Upper lobe of left lung (tissue), 6 donors: Measurements from ENCODE around the gene KRR1. TPM values are rescaled to one million over a fixed set of nuclear protein-coding genes. Genes with fewer than 3 reads are reported as not detected.

Experiments
- ATAC-seq, 2 donors: fragments of 200-7000 bp; cut with Tn5 transposase; one replicate each; pipeline ENCODE4 v1.9.1; 2022; ENCODE audit warnings: mild to moderate bottlenecking in 2 of 2, moderate library complexity in 2 of 2; ENCODE audit not compliant: low FRiP score in 2 of 2
- DNase-seq, 2 donors: peaks; one replicate each; pipeline ENCODE4 v3.0.0-alpha.2; 2019 to 2020
- H3K27ac ChIP-seq, 4 donors: fragments of 200-600 bp; sonication (generic); one replicate each; pipeline ENCODE4 v1.5.1; 2016 to 2019
- H3K27me3 ChIP-seq, 4 donors: fragments of 200-600 bp; sonication (generic); one replicate each; pipeline ENCODE4 v1.5.1; 2017 to 2019
- H3K36me3 ChIP-seq, 4 donors: fragments of 200-600 bp; sonication (generic); one replicate each; pipeline ENCODE4 v1.5.1; 2016 to 2019
- H3K4me1 ChIP-seq, 4 donors: fragments of 200-600 bp; sonication (generic); one replicate each; pipeline ENCODE4 v1.5.1; 2018 to 2019
- H3K4me3 ChIP-seq, 4 donors: fragments of 200-600 bp; sonication (generic); one replicate each; pipeline ENCODE4 v1.5.1; 2017 to 2019; ENCODE audit warnings: mild to moderate bottlenecking in 2 of 4, moderate library complexity in 1 of 4
- H3K9me3 ChIP-seq, 4 donors: fragments of 200-600 bp; sonication (generic); one replicate each; pipeline ENCODE4 v1.5.1; 2018 to 2019
- EP300 ChIP-seq, 4 donors: sonication (generic); formaldehyde crosslinking; IDR thresholded peaks; one replicate each; pipeline ENCODE4 v1.5.1; 2017; ENCODE audit warnings: antibody characterized with exemption in 4 of 4, control low read depth in 2 of 4
- POLR2A ChIP-seq, 4 donors: fragments of 450-650 bp; IDR thresholded peaks; one replicate each; pipeline ENCODE4 v1.5.1; 2016 to 2017; ENCODE audit warnings: antibody characterized with exemption in 4 of 4, mild to moderate bottlenecking in 2 of 4
- POLR2AphosphoS5 ChIP-seq, 2 donors: sonication (generic); formaldehyde crosslinking; IDR thresholded peaks; one replicate each; pipeline ENCODE4 v1.5.1; 2017; ENCODE audit warnings: antibody characterized with exemption in 2 of 2
- WGBS, 2 donors: methylation state at CpG; one replicate each; pipeline ENCODE4 v1.1.5; 2017 to 2018; 5-methylcytosine and 5-hydroxymethylcytosine counted together
- total RNA-seq, 6 donors: library from RNA; depleted of rRNA in 4 of 6; stranded (reverse); fragments of >200 nt in 4 of 6; gene quantifications; one replicate each; pipeline versions ENCODE4 v1.1.0 to v1.2.1, GENCODE V29; 2016 to 2021
- TF ChIP-seq, protein P1 (sequence below), 6 experiments: fragments of 450-650 bp in 4 of 6; fragments of 200-600 bp in 2 of 6; sonication (generic) in 2 of 6; IDR thresholded peaks; one replicate each; pipeline ENCODE4 v1.5.1; 2016 to 2019; ENCODE audit warnings: antibody characterized with exemption in 6 of 6
- donor health status: DM: no; HTN: no; CAD: no; lungs with moderate emphysema.
- donor health status: DM: no; HTN: yes; CAD: no; lungs with severe emphysema.

The KRR1 gene
- total RNA-seq, 6 donors from 2014 or later: 24.5 to 44.6 (median 35.7) TPM

DNA sequence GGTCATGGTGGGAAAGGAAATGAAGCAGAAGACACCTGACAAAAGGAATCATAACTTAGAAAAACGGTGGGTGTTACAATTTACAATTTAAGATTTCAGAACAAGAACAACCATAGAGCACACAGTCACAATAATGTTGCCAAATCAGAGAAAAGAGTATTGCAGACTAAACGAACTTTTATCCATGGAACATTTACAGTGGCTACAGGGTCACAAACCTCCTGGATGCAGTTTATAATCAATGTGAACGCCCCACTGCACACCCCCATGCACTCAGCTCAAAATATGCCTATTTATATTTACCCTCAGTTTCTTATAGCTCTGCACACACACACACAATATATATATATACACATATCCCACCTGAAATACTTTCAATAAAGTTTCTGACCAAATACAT is 8.0 kb downstream of the KRR1 start:
- 82 to 90% methylated on average over 3 of the region's 3 CpGs for WGBS, 2 donors
- TF ChIP-seq EP300 (IDR thresholded peaks at IDR 0.05) (no peak), POLR2AphosphoS5 (IDR thresholded peaks at IDR 0.05) (no peak), POLR2A (IDR thresholded peaks at IDR 0.05) (no peak)
- TF ChIP-seq, protein P1, sequence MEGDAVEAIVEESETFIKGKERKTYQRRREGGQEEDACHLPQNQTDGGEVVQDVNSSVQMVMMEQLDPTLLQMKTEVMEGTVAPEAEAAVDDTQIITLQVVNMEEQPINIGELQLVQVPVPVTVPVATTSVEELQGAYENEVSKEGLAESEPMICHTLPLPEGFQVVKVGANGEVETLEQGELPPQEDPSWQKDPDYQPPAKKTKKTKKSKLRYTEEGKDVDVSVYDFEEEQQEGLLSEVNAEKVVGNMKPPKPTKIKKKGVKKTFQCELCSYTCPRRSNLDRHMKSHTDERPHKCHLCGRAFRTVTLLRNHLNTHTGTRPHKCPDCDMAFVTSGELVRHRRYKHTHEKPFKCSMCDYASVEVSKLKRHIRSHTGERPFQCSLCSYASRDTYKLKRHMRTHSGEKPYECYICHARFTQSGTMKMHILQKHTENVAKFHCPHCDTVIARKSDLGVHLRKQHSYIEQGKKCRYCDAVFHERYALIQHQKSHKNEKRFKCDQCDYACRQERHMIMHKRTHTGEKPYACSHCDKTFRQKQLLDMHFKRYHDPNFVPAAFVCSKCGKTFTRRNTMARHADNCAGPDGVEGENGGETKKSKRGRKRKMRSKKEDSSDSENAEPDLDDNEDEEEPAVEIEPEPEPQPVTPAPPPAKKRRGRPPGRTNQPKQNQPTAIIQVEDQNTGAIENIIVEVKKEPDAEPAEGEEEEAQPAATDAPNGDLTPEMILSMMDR (IDR thresholded peaks at IDR 0.05): no peak
- Histone ChIP-seq H3K36me3 (peaks cover 18 to 93% (median 39%) of the 10 kb centered on the region in 4 donors), H3K4me3 (no peak overlapping the region), H3K27ac (no peak overlapping the region), H3K4me1 (no peaks in the 10 kb centered on the region), H3K9me3 (no peaks in the 10 kb centered on the region), H3K27me3 (no peaks in the 10 kb centered on the region)
- DNase-seq: no peak
- ATAC-seq: no peak

- DNase-seq (no peak), ATAC-seq (no peak)
- WGBS, 2 donors: 89 to 90% methylated on average over 2 of the region's 2 CpGs
Observed at GRCh38 chr12:75491169-75491568, 20.2 kb downstream of the KRR1 start.

GRCh38 chr12:75489613-75490210 is 21.7 kb downstream of the KRR1 start:
- TF ChIP-seq, protein P1 (IDR thresholded peaks at IDR 0.05): no peak
- TF ChIP-seq POLR2AphosphoS5 (IDR thresholded peaks at IDR 0.05): no peak
- no peak for TF ChIP-seq EP300 (IDR thresholded peaks at IDR 0.05)
- TF ChIP-seq POLR2A (IDR thresholded peaks at IDR 0.05): no peak
- Histone ChIP-seq H3K36me3 (peaks cover 0 to 8% (median 0%) of the 10 kb centered on the region in 4 donors), H3K4me3 (no peak overlapping the region), H3K9me3 (no peaks in the 10 kb centered on the region), H3K27ac (no peak overlapping the region), H3K4me1 (peaks cover 0 to under 1% (median 0%) of the 10 kb centered on the region in 4 donors), H3K27me3 (no peaks in the 10 kb centered on the region)
- ATAC-seq: no peak
- DNase-seq: no peak
- WGBS, 2 donors: 51 to 55% methylated on average over 7 of the region's 7 CpGs

More at GRCh38 chr12:75491169-75491568, 20.2 kb downstream of the KRR1 start:
- H3K27me3 ChIP-seq: no peaks in the 10 kb centered on the region
- H3K9me3 ChIP-seq: no peaks in the 10 kb centered on the region
- no peaks in the 10 kb centered on the region for H3K4me1 ChIP-seq
- no peak for TF ChIP-seq POLR2AphosphoS5 (IDR thresholded peaks at IDR 0.05)
- TF ChIP-seq, protein P1 (IDR thresholded peaks at IDR 0.05): no peak
- no peak for TF ChIP-seq EP300 (IDR thresholded peaks at IDR 0.05)
- TF ChIP-seq POLR2A (IDR thresholded peaks at IDR 0.05): no peak
- no peak overlapping the region for H3K4me3 ChIP-seq
- H3K27ac ChIP-seq: no peak overlapping the region
- peaks cover 0 to 23% (median 7%) of the 10 kb centered on the region in 4 donors for H3K36me3 ChIP-seq

GRCh38 chr12:75489187-75489586 is 22.2 kb downstream of the KRR1 start:
- TF ChIP-seq POLR2AphosphoS5 (IDR thresholded peaks at IDR 0.05): no peak
- no peak for TF ChIP-seq POLR2A (IDR thresholded peaks at IDR 0.05)
- TF ChIP-seq, protein P1 (IDR thresholded peaks at IDR 0.05): no peak
- TF ChIP-seq EP300 (IDR thresholded peaks at IDR 0.05): no peak
- no peaks in the 10 kb centered on the region for H3K9me3 ChIP-seq
- 82 to 96% methylated on average over 2 of the region's 2 CpGs for WGBS, 2 donors
- ATAC-seq (no peak), DNase-seq (no peak)
- no peak overlapping the region for H3K4me3 ChIP-seq
- H3K4me1 ChIP-seq: peaks cover 0 to 6% (median under 1%) of the 10 kb centered on the region in 4 donors
- no peak overlapping the region for H3K27ac ChIP-seq
- H3K27me3 ChIP-seq: no peaks in the 10 kb centered on the region
- peaks cover 0 to 7% (median 0%) of the 10 kb centered on the region in 4 donors for H3K36me3 ChIP-seq

- no peaks in the 10 kb centered on the region for H3K27me3 ChIP-seq
- TF ChIP-seq, protein P1 (IDR thresholded peaks at IDR 0.05): peak in 2 of 6 experiments; percentile 11 to 21
- TF ChIP-seq EP300 (IDR thresholded peaks at IDR 0.05) (no peak), POLR2A (IDR thresholded peaks at IDR 0.05) (no peak)
- no peak overlapping the region for H3K27ac ChIP-seq
- peaks cover 0 to 7% (median 0%) of the 10 kb centered on the region in 4 donors for H3K36me3 ChIP-seq
- no peak overlapping the region for H3K4me3 ChIP-seq
- peaks cover 0 to 12% (median 4%) of the 10 kb centered on the region in 4 donors for H3K4me1 ChIP-seq
- H3K9me3 ChIP-seq: no peaks in the 10 kb centered on the region
- DNase-seq (no peak), ATAC-seq (peak; percentile 49 to 70)
Observed at GRCh38 chr12:75488553-75488952, 22.9 kb downstream of the KRR1 start.
